Heart left ventricle (tissue), 16 donors: ENCODE measurements around the gene HBG2. TPM values are rescaled to one million over a fixed set of nuclear protein-coding genes. Genes with fewer than 3 reads are reported as not detected.
"Not testable (repeated sequence)": the region's sequence is repeated elsewhere in the genome, so short reads cannot be mapped to it uniquely, and the experiment has no call there.

ENCODE experiments used
- ATAC-seq, 4 donors: fragments of 200-7000 bp; cut with Tn5 transposase; one replicate each; pipeline ENCODE4 v1.9.1; 2020 to 2022; ENCODE audit warnings: moderate library complexity in 4 of 4, mild to moderate bottlenecking in 3 of 4, moderate number of reproducible peaks in 1 of 4
- DNase-seq, 5 donors: peaks; one replicate each; pipeline ENCODE4 v3.0.0-alpha.2; 2020
- H3K27ac ChIP-seq, 12 donors: fragments of 200-600 bp; sonication (generic) in 4 of 12; one replicate each; pipeline versions ENCODE4 v1.5.0 to v1.8.0; 2016 to 2022; ENCODE audit warnings: mild to moderate bottlenecking in 2 of 12
- H3K27me3 ChIP-seq, 9 donors: fragments of 200-600 bp; sonication (generic) in 2 of 9; one replicate each; pipeline versions ENCODE4 v1.5.1 to v1.8.0; 2016 to 2022; ENCODE audit warnings: mild to moderate bottlenecking in 3 of 9
- H3K36me3 ChIP-seq, 9 donors: fragments of 200-600 bp; sonication (generic) in 2 of 9; one replicate each; pipeline versions ENCODE4 v1.5.0 to v1.8.0; 2018 to 2022; ENCODE audit warnings: mild to moderate bottlenecking in 2 of 9
- H3K4me1 ChIP-seq, 12 donors: fragments of 200-600 bp; sonication (generic) in 4 of 12; one replicate each; pipeline versions ENCODE4 v1.5.0 to v1.8.0; 2016 to 2022; ENCODE audit warnings: mild to moderate bottlenecking in 3 of 12
- H3K4me3 ChIP-seq, 12 donors: fragments of 200-600 bp; sonication (generic) in 4 of 12; one replicate each; pipeline versions ENCODE4 v1.5.0 to v1.8.0; 2017 to 2022; ENCODE audit warnings: mild to moderate bottlenecking in 9 of 12, moderate library complexity in 4 of 12
- H3K9me3 ChIP-seq, 12 donors: fragments of 200-600 bp; sonication (generic) in 4 of 12; one replicate each; pipeline versions ENCODE4 v1.5.0 to v1.8.0; 2016 to 2022; ENCODE audit warnings: mild to moderate bottlenecking in 1 of 12
- POLR2A ChIP-seq, 2 donors: fragments of 450-650 bp; IDR thresholded peaks; one replicate each; pipeline ENCODE4 v1.6.1; 2017; ENCODE audit warnings: antibody characterized with exemption in 2 of 2, mild to moderate bottlenecking in 2 of 2, moderate library complexity in 2 of 2
- WGBS, 4 donors: extraction: QIAGEN DNeasy Blood & Tissue Kit in 2 of 4; methylation state at CpG; one replicate each; pipeline versions ENCODE4 v1.1.5 to v1.1.7; 2013 to 2018; 5-methylcytosine and 5-hydroxymethylcytosine counted together
- intact Hi-C, 10 donors: fragments of 100-400 bp; cut with DNase I; formaldehyde crosslinking; loops; one replicate each; pipeline versions ENCODE4 v1.11.1 to v1.14.2; 2022
- polyA plus RNA-seq, 2 donors: library from polyadenylated mRNA; stranded (reverse); fragments of 200-250 nt; gene quantifications; one replicate each; pipeline ENCODE4 v1.2.3, GENCODE V29; 2013
- total RNA-seq, 9 donors: library from RNA; depleted of rRNA in 2 of 9; stranded (reverse); fragments of >200 nt in 2 of 9; fragmentation: NEBNext Ultra II Directional in 3 of 9; extraction: Animal tissue kit (Norgen Biotek cat#: 25700) in 3 of 9; gene quantifications; one replicate each; pipeline versions ENCODE4 v1.1.0 to v1.2.4, GENCODE V29; 2016 to 2023
- TF ChIP-seq, protein P1 (sequence below), 12 donors: fragments of 200-600 bp; sonication (generic) in 4 of 12; IDR thresholded peaks; one replicate each; pipeline versions ENCODE4 v1.5.0 to v1.8.0; 2018 to 2022; ENCODE audit warnings: antibody characterized with exemption in 12 of 12, mild to moderate bottlenecking in 5 of 12
- donor health status: ischemic (EF 13 %, LVEDD 7.1; RV severe dilation, severe dysfunction).
- donor health status: healthy with polysubstance abuse.
- donor health status: DM: no; HTN: yes; CAD: no.
- donor health status: DM: no; HTN: no; CAD: no.
- donor health status: ischemic (EF 25% LVEDD 6.9; RV normal size, moderate dysfunction).
- donor health status: ischemic (EF 25% LVEDD 5.7; RV mildly dilated, moderate dysfunction).
- donor health status: healthy.
- donor health status: DM: yes; HTN: yes; CAD: no.
- donor health status: ischemic (EF 35%, LVEDD 5.7; RV mildly dilated, moderate dysfunction).
- donor health status: nonischemic (EF 11% LVEDD 7.7; RV severe dilation, severe dysfunction).
- donor health status: DM: yes; HTN: yes; CAD: no.
- donor health status: PGD.
- donor health status: ischemic (EF 29% LVEDD 5.4; RV normal size, mild dysfunction).
- donor health status: nonischemic (EF 23%, LVEDD 6.1; RV moderate dilation, normal function).

HBG2 gene
- total and polyA plus RNA-seq, 11 donors = 0.72 to 2.0 (median 1.9) TPM; not detected in 8

DNA sequence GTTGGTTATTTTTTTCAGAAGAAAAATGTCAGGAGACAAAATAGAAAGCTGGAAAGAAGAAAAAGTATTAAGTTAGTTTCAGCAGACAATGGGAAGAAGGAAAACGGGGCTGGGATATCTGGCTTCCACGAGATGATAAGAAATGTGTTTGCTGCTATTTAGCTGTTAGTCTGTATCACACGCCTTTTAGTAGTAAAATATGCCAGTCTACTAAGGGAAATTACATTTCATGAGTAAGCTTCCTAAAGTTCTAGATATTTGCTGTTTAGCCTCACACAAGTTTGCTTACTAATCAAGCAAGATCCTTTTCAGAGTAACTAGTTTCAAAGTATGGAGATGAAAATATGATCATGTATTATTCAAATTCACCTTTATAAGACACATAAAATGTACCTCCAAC lies 45.7 kb upstream of the HBG2 start:
- no peak for ATAC-seq
- H3K27ac ChIP-seq = no peak overlapping the region
- no peaks in the 10 kb centered on the region for H3K36me3 ChIP-seq
- intact Hi-C loops = no loop called here
- WGBS, 4 donors = 27 to 44% (median 31%) methylated on average over 3 of the region's 3 CpGs
- no peaks in the 10 kb centered on the region for H3K27me3 ChIP-seq
- no peak for TF ChIP-seq POLR2A (IDR thresholded peaks at IDR 0.05)
- TF ChIP-seq, protein P1, sequence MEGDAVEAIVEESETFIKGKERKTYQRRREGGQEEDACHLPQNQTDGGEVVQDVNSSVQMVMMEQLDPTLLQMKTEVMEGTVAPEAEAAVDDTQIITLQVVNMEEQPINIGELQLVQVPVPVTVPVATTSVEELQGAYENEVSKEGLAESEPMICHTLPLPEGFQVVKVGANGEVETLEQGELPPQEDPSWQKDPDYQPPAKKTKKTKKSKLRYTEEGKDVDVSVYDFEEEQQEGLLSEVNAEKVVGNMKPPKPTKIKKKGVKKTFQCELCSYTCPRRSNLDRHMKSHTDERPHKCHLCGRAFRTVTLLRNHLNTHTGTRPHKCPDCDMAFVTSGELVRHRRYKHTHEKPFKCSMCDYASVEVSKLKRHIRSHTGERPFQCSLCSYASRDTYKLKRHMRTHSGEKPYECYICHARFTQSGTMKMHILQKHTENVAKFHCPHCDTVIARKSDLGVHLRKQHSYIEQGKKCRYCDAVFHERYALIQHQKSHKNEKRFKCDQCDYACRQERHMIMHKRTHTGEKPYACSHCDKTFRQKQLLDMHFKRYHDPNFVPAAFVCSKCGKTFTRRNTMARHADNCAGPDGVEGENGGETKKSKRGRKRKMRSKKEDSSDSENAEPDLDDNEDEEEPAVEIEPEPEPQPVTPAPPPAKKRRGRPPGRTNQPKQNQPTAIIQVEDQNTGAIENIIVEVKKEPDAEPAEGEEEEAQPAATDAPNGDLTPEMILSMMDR (IDR thresholded peaks at IDR 0.05) = no peak
- H3K9me3 ChIP-seq = no peaks in the 10 kb centered on the region
- H3K4me1 ChIP-seq = no peaks in the 10 kb centered on the region
- DNase-seq = no peak
- H3K4me3 ChIP-seq = no peak overlapping the region

DNA sequence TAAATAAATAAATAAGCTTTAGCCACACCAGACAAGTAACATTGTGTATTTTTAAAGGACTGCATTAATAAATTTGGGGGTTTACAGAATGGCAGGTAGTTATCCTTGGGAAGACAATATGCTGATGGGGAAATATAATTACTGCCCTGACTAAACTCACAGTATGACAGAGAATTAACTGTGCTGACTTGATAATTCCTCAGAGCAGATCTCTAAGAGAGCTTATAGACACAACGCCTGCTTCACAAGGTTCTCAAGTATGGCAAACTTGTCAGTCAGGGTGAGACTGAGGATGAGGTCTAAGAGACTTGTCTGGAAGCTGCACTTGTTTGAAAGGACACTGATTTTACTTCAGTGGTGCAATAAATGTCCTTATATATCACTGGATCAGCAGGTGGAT lies 43.9 kb upstream of the HBG2 start:
- no peak overlapping the region for H3K4me3 ChIP-seq
- intact Hi-C loops = no loop called here
- H3K4me1 ChIP-seq = no peaks in the 10 kb centered on the region
- no peak for DNase-seq
- TF ChIP-seq POLR2A (IDR thresholded peaks at IDR 0.05) = no peak
- TF ChIP-seq, protein P1 (IDR thresholded peaks at IDR 0.05) = no peak
- H3K9me3 ChIP-seq = no peaks in the 10 kb centered on the region
- no peaks in the 10 kb centered on the region for H3K27me3 ChIP-seq
- H3K36me3 ChIP-seq = no peaks in the 10 kb centered on the region
- H3K27ac ChIP-seq = no peak overlapping the region
- 0 to 71% (median 42%) methylated on average over 1 of the region's 1 CpG for WGBS, 4 donors
- no peak for ATAC-seq

DNA sequence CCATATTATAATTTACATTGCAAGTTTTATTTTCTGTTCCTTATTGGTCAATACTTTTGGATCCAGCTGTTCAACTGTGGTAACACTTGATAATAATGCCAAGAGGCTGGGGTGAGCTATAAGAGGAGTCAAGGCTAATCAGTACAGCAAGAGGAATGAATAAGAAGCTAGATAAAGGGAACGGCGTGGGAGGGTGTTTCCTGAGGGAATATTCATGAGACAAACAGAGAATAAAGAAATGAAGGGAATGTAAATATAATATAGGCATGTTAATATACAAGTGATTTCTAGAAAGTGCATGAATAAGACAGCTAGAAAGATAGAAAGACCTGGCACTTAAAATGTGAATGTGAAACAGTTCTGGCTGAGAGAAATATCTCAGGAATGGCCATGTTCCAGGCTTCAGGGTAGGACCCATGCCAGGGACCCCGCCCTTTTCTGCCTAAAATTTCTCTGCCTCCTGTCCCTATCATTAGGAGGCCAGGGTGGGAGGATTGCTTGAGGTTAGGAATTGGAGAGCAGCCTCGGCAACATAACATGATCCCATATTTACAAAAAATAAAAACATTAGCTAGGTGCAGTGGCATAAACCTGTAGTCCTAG lies 43.2 kb upstream of the HBG2 start:
- WGBS, 4 donors = 32 to 39% (median 36%) methylated on average over 4 of the region's 4 CpGs
- no peak for DNase-seq
- intact Hi-C loops = no loop called here
- no peak for ATAC-seq
- Histone ChIP-seq H3K27me3 (no peaks in the 10 kb centered on the region), H3K4me3 (no peak overlapping the region), H3K4me1 (no peaks in the 10 kb centered on the region), H3K9me3 (no peaks in the 10 kb centered on the region), H3K27ac (no peak overlapping the region), H3K36me3 (no peaks in the 10 kb centered on the region)
- no peak for TF ChIP-seq POLR2A (IDR thresholded peaks at IDR 0.05)

DNA sequence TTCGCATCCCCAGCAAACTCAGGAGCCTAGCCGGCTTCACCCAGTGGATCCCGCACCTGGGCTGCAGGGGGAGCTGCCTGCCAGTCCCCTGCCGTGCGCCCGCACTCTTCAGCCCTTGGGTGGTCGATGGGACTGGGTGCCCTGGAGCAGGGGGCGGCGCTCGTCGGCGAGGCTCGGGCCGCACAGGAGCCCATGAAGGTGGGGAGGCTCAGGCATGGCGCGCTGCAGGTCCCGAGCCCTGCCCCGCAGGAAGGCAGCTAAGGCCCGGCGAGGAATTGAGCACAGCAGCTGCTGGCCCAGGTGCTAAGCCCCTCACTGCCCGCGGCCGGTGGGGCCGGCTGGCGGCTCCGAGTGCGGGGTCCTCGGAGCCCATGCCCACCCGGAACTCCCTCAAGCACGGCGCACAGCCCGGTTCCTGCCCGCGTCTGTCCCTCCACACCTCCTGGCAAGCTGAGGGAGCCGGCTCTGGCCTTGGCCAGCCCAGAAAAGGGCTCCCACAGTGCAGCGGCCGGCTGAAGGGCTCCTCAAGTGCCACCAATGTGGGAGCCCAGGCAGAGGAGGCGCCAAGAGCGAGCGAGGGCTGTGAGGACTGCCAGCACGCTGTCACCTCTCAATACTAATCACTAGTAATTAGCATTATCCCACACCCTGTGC lies 39.9 kb upstream of the HBG2 start:
- H3K27me3 ChIP-seq, H3K4me3 ChIP-seq, DNase-seq, H3K4me1 ChIP-seq, H3K27ac ChIP-seq, ATAC-seq, H3K9me3 ChIP-seq, H3K36me3 ChIP-seq, intact Hi-C loops: not testable (repeated sequence)
- 90 to 94% (median 93%) methylated on average over 25 to 41 of the region's 41 CpGs for WGBS, 4 donors

DNA sequence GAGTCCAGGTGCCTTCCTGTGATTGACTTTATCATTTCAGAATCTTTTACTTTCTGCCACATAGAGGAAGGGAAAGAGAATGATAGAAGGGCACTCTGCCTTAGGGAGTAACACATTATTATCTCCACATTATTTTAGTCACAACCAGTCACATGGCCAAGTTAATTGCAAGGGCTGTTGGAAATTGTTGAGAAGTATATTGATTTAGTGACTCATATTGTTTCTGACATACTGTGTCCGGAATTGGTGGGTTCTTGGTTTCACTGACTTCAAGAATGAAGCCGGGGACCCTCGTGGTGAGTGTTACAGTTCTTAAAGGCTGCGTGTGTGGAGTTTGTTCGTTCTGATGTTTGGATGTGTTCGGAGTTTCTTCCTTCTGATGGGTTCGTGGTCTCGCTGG lies 38.4 kb upstream of the HBG2 start:
- no peak for TF ChIP-seq POLR2A (IDR thresholded peaks at IDR 0.05)
- TF ChIP-seq, protein P1 (IDR thresholded peaks at IDR 0.05) = no peak
- Histone ChIP-seq H3K36me3 (no peaks in the 10 kb centered on the region), H3K4me1 (no peaks in the 10 kb centered on the region), H3K27me3 (no peaks in the 10 kb centered on the region), H3K4me3 (no peak overlapping the region), H3K9me3 (no peaks in the 10 kb centered on the region), H3K27ac (no peak overlapping the region)
- 88 to 94% (median 90%) methylated on average over 8 of the region's 8 CpGs for WGBS, 4 donors
- DNase-seq (no peak), ATAC-seq (no peak)
- intact Hi-C loops = no loop called here
